RWPE2 (cell line): ENCODE results near the gene RHCE.
A peak's percentile ranks its signal among the peaks of the same experiment; 100 is the strongest.

Source experiments
- ATAC-seq: fragments of 200-7000 bp; cut with Tn5 transposase; 3 replicates; pipeline ENCODE4 v1.9.1; 2021; ENCODE audit warnings: low read depth
- DNase-seq: peaks from one replicate; pipeline ENCODE4 v3.0.0-alpha.2; 2020; ENCODE audit warnings: low spot score
- H3K27ac ChIP-seq: fragments of 450-650 bp; 2 replicates; pipeline ENCODE4 v1.5.1; 2017; ENCODE audit warnings: mild to moderate bottlenecking; ENCODE audit not compliant: poor library complexity, severe bottlenecking
- H3K27me3 ChIP-seq: fragments of 250-450 bp; sonication (Bioruptor Pico); 2 replicates; pipeline ENCODE4 v1.5.1; 2021; ENCODE audit warnings: mild to moderate bottlenecking, moderate library complexity; ENCODE audit not compliant: insufficient read depth, poor library complexity, severe bottlenecking
- H3K36me3 ChIP-seq: fragments of 250-450 bp; sonication (Bioruptor Pico); 2 replicates; pipeline ENCODE4 v1.5.1; 2020; ENCODE audit warnings: low read depth, mild to moderate bottlenecking, moderate library complexity
- H3K4me1 ChIP-seq: fragments of 250-450 bp; sonication (Bioruptor Pico); 2 replicates; pipeline ENCODE4 v1.5.1; 2021; ENCODE audit warnings: mild to moderate bottlenecking, moderate library complexity; ENCODE audit not compliant: insufficient read depth, poor library complexity, severe bottlenecking
- H3K4me3 ChIP-seq: fragments of 250-450 bp; sonication (Bioruptor Pico); 2 replicates; pipeline ENCODE4 v1.5.1; 2021; ENCODE audit warnings: mild to moderate bottlenecking, moderate library complexity; ENCODE audit not compliant: severe bottlenecking
- H3K9me3 ChIP-seq: fragments of 250-450 bp; sonication (Bioruptor Pico); 2 replicates; pipeline ENCODE4 v1.5.1; 2021; ENCODE audit warnings: mild to moderate bottlenecking, moderate library complexity; ENCODE audit not compliant: severe bottlenecking
- CTCF ChIP-seq: fragments of 450-650 bp; IDR thresholded peaks from one replicate; pipeline ENCODE4 v1.5.1; 2017; ENCODE audit warnings: mild to moderate bottlenecking, moderate library complexity; ENCODE audit not compliant: poor library complexity, severe bottlenecking

RHCE gene

GRCh38 chr1:25443030-25443699 is 22.5 kb upstream of the RHCE start:
- TF ChIP-seq CTCF = no peak
- H3K4me3 ChIP-seq = no peak overlapping the region
- H3K9me3 ChIP-seq = no peaks in the 10 kb centered on the region
- H3K27me3 ChIP-seq = no peaks in the 10 kb centered on the region
- peaks cover 5% of the 10 kb centered on the region; the same call in 1 of the 2 replicates for H3K36me3 ChIP-seq
- H3K4me1 ChIP-seq = peaks cover 10% of the 10 kb centered on the region
- H3K27ac ChIP-seq = no peak overlapping the region
- ATAC-seq (0 out of 3 replicates have a peak, but pooled peaks have one; percentile 23), DNase-seq (no peak)

GRCh38 chr1:25442178-25442577 is 21.6 kb upstream of the RHCE start:
- Histone ChIP-seq H3K27me3 (no peaks in the 10 kb centered on the region), H3K4me3 (no peak overlapping the region), H3K36me3 (peaks cover 3% of the 10 kb centered on the region; the same call in 1 of the 2 replicates), H3K27ac (no peak overlapping the region), H3K4me1 (peaks cover 10% of the 10 kb centered on the region), H3K9me3 (no peaks in the 10 kb centered on the region)
- no peak for TF ChIP-seq CTCF
- DNase-seq = no peak
- peak; percentile 46; the same call in 1 of the 3 replicates for ATAC-seq

GRCh38 chr1:25439287-25439686 is 18.7 kb upstream of the RHCE start:
- H3K27me3 ChIP-seq = no peaks in the 10 kb centered on the region
- TF ChIP-seq CTCF = no peak
- H3K4me1 ChIP-seq = peaks cover 30% of the 10 kb centered on the region
- DNase-seq = no peak
- no peaks in the 10 kb centered on the region for H3K9me3 ChIP-seq
- no peak overlapping the region for H3K4me3 ChIP-seq
- ATAC-seq = no peak
- H3K36me3 ChIP-seq = peaks cover 3% of the 10 kb centered on the region; the same call in 1 of the 2 replicates
- no peak overlapping the region for H3K27ac ChIP-seq

- no peaks in the 10 kb centered on the region for H3K9me3 ChIP-seq
- no peak overlapping the region for H3K4me3 ChIP-seq
- no peak overlapping the region for H3K27ac ChIP-seq
- DNase-seq = no peak
- H3K27me3 ChIP-seq = no peaks in the 10 kb centered on the region
- H3K36me3 ChIP-seq = peaks cover 3% of the 10 kb centered on the region; the same call in 1 of the 2 replicates
- ATAC-seq = no peak
- no peak for TF ChIP-seq CTCF
- peaks cover 33% of the 10 kb centered on the region for H3K4me1 ChIP-seq
Observed at GRCh38 chr1:25437672-25438071, 17.0 kb upstream of the RHCE start.

- H3K27ac ChIP-seq = peak overlapping the region; percentile 38
- no peak for TF ChIP-seq CTCF
- DNase-seq = no peak
- ATAC-seq = 0 out of 3 replicates have a peak, but pooled peaks have one; percentile 13
- H3K27me3 ChIP-seq = no peaks in the 10 kb centered on the region
- peak overlapping the region; percentile 10 for H3K4me3 ChIP-seq
- H3K36me3 ChIP-seq = peaks cover 3% of the 10 kb centered on the region; the same call in 1 of the 2 replicates
- H3K9me3 ChIP-seq = no peaks in the 10 kb centered on the region
- peaks cover 36% of the 10 kb centered on the region for H3K4me1 ChIP-seq
Observed at GRCh38 chr1:25435397-25436108, 14.9 kb upstream of the RHCE start.
